Measurements from ENCODE around the gene RAF1.
"Not testable (repeated sequence)": the region's sequence is repeated elsewhere in the genome, so short reads cannot be mapped to it uniquely, and the experiment has no call there.

The RAF1 gene

GRCh38 chr3:12675115-12675810, 11.3 kb upstream of the RAF1 start:
- DNase-seq: no peak

DNA sequence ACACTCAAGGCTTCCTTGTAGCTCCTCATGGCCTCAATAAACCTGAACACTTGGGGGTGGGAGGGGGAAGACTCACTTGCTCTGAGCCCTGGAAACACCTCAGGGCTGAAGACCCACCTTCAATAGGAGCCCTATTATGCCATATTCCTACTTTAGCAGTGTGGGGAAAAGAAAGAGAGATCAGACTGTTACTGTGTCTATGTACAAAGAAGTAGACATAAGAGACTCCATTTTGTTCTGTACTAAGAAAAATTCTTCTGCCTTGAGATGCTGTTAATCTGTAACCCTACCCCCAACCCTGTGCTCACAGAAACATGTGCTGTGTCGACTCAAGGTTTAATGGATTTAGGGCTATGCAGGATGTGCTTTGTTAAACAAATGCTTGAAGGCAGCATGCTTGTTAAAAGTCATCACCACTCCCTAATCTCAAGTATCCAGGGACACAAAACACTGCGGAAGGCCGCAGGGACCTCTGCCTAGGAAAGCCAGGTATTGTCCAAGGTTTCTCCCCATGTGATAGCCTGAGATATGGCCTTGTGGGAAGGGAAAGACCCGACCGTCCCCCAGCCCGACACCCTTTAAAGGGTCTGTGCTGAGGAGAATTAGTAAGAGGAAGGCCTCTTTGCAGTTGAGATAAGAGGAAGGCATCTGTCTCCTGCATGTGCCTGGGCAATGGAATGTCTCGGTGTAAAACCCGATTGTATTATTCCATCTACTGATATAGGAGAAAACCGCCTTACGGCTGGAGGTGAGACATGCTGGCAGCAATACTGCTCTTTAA, 10.2 kb upstream of the RAF1 start:
- not testable (repeated sequence) for DNase-seq

- no peak for DNase-seq
Measured at GRCh38 chr3:12671120-12671450, 7.2 kb upstream of the RAF1 start.

- DNase-seq: no peak
Measured at GRCh38 chr3:12670365-12671119, 6.6 kb upstream of the RAF1 start.

DNA sequence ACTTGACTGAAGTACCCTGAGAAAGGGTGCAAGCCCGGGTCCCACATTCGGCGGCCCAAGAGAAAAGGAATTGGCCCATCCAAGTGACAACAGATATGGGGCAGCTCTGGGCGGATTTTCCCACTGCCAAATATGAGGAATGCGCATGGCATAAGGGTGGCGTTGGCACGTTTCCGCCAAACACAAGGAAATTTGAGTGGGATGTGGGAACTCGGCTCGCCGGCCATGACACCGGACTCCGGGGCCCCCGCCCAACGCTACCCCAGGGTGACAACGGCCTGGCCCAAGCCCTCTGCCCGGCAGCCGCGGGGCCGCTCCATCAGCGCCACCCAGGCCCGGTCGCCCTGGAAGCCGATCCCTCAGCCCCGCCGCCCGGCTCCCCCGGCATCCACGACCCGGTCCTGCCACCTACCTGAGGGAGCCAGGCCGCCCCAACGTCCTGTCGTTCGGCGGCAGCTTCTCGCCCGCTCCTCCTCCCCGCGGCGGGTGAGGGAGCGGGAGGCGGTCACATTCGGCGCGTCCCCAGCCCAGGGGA, 449 bp downstream of the RAF1 start:
- peak; percentile 30 to 74 (median 58) for DNase-seq

DNA sequence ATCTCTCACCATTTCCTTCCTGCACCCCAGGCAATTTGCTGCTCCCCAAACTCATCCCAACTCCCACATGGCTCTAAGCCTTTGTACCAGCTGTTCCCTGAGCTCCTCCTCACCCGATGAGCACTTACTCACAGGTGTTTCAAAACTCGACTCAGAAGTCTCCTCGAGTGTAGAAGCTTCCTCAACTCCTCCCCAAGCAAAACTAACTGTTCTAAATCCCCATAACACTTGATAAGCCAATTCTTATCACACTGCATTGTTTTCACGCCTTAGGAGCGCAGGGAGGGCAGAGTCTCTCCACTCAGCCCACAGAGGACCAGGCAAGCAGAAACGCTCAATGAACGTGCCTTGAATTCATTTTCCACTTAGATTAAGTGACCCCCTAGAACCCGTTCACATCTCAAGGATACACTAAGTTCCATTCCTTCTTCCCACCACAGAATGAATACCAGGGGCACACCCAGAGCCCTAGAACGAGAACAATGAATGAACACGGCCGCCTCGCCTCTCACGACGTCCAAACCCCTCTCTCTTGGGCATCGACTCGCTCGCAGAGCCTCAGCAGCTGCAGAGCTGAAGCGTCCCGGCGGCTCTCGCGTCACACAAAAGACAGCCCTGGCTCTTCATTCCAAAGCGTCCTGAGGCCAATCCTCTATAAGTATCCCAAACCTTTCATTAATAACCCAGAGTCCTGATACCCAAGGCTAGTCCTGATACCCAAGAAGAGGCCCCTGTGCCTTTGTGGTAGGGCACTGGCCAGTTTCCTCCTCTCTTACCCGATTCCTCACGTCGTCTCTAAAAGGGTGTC, 1.1 kb downstream of the RAF1 start:
- DNase-seq: peak; percentile 48 to 75 (median 64)

DNA sequence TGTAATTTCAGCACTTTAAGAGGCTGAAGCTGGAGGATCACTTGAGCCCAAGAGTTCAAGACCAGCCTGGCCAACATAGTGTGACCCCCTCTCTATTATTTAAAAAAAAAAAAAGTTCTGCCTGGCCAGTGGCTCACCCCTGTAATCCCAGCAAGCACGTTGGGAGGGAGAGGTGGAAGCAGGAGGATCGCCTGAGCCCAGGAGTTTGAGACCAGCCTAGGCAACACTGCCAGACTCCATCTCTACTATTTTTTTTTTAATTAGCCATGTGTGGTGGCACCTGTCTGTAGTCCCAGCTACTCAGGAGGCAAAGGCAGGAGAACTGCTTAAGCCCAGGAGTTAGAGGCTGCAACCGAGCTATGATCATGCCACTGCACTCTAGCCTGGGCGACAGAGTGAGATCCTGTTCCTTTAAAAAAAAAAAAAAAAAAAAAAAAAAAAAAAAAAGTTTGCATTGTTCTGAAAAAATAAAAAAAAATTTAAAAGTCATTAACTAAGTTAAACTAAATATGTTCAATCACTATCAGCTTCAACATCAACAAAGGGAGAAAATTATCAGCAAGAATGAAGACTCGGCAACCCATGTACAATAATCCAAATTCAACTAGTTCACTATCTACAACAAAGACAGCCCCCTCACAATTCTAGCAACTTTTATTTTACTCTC, 1.9 kb downstream of the RAF1 start:
- DNase-seq: no peak

DNA sequence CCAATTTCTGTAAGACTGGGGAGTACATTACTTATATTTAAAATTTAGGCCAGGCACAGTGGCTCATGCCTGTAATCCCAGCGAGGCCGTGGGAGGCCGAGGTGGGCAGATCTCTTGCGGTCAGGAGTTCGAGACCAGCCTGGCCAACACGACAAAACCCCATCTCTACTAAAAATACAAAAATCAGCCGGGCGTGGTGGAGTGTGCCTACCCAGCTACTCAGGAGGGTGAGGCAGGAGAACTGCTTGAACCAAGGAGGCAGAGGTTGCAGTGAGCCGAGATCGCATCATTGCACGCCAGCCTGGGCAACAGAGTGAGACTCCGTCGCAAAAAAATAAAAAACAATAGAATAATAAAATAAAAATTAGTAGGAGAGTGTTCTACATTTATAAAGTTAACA, 2.5 kb downstream of the RAF1 start:
- DNase-seq: not testable (repeated sequence)

- DNase-seq: no peak
Measured at GRCh38 chr3:12660196-12660595, 3.7 kb downstream of the RAF1 start.

DNA sequence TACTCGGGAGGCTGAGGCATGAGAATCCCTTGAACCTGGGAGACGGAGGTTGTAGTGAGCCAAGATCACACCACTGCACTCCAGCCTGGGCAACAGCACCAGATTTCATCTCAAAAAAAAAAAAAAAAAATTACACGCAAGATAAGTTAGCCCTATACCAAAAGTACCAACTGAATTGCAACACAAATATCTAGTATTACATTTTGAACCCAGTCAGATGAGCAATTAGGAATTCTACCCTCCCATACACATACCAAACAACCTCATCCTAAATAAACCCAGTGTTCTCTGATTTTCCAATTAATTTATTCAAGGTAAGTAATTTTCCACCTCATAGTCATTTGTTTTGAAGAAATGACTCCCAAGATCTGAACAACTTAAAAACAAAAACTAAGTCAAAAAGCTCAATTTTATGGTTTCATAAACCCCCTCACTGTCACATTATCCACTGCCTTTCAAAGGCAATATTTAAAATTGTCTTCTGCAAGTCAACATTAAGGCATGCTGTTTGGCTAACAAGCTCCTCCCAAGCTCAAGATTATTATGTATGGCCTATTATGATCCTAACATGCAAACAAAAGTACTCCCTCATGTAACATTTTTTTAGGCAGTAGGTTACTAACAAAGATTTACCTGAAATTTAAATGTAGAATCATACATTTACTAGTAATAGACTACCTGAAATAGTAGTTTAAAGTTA, 4.5 kb downstream of the RAF1 start:
- DNase-seq: no peak

DNA sequence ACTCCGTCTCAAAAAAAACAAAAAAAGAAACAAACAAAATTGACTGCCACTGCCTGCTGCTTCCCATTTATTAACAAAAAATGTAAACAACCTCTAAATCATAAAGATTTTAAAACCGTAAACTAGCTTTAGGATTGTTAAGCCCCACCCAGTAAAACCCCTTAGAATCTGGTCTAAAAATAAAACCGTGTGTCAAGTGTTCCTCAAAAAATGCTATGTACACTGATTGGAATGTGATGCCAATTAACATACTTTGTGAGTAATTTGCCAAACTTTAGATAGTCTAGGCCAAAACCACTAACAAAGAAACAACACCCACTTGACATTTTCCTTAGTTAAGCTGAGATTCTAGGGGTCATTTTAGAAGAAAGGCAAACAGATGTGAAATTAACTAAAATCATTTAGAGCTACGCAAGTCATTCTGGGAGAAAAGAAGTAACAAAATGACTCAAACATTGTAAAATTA, 5.3 kb downstream of the RAF1 start:
- DNase-seq: no peak

DNA sequence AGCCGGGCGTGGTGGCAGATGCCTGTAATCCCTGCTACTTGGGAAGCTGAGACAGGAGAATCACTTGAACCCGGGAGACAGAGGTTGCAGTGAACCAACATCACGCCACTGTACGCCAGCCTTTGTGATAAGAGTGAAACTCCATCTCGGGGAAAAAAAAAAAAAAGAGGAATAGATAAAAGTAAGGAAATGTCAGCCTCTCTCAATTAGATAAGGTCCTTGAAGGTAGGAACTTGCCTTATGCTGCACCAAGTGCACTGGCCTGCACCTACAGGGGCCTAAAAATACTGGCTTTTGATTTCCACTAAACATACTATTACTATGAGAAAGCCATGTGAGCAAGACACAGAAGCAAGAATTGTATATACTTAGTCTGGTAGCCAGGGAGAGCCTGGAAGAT, 7.1 kb downstream of the RAF1 start:
- DNase-seq: no peak

- DNase-seq: no peak
Measured at GRCh38 chr3:12656193-12656592, 7.7 kb downstream of the RAF1 start.

DNA sequence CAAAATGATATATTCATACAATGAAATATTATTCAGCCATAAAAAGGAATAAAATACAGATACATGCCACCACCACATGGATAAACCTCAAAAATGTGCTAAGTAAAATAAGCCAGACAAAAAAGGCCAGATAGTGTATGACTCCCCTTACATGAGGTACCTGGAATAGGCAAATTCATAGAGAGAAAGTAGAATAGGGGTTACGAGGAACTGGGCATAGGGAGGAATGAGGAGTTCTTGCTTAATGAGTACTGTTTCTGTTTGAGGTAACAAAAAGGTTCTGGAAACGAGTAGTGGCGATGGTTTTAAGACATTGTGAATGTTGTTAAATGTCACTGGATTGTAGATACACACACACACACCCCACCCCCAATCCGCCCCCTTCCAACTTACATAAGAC, 8.2 kb downstream of the RAF1 start:
- DNase-seq: no peak

- DNase-seq: no peak
Measured at GRCh38 chr3:12653747-12654146, 10.2 kb downstream of the RAF1 start.

DNA sequence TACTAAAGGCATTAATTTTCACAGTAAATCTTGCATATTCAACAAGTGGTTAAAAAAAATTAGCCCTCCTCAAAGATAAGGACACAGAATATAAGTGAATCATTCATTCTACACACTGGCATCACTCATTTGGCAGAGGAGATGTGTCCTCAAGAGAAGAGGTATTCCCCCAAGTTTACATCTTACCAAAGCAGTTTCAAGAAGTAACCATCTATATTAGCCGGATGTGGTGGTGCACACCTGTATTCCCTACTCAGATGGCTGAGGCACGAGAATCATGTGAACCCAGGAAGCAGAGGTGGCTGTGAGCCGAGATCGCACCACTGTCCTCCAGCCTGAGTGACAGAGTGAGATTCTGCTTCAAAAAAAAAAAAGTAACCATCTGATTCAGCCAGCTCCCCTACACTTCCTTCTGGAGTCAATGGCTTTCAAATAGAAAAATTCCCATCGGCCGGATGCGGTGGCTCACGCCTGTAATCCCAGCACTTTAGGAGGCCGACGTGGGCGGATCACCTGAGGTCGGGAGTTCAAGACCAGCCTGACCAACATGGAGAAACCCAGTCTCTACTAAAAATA, 15.4 kb downstream of the RAF1 start:
- DNase-seq: peak in 1 of 4 experiments; percentile 16

DNA sequence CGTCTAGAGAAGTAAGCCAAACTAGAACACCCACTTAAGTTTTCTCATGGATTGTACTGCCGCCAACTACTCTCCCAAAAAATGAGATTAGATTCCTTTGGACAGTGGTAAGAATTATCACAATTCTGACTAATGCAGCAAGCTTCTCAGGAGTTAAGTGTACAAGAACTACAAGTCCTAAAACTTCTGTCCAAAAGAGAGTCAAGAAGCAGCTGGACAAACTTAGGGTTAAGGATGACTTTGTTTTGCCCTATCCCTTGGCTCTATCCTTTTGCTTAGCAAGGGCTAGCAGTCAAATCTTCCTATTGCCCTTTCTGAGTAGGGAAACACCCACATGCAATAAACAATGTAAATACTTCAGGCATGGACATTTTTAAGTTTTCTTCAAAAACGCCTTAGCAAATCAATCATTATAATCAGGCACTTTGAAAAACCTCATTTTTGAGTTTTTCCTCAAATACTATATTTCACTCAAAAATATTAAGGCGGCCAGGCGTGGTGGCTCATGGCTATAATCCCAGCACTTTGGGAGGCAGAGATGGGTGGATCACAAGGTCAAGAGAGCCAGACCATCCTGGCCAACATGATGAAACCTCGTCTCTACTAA, 19.5 kb downstream of the RAF1 start:
- DNase-seq: no peak

DNA sequence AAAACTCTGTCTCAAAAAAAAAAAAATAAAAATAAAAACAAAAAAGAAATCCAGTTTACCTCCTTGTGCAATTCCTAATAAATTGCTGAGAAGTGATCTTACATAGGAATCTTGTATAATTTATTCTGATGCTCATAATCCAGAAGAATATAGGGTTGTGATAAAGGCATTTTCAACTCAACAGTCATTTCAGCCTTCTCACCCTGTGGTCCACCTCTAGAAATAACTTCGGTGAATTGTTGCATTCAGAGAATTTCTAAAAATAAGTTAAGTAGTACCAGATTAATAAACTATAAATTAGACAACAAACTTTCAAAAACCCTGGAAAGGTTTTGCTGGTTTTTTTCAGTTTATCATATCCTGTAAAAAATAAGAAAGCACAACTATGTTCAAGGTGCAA, 20.2 kb downstream of the RAF1 start:
- DNase-seq: no peak

DNA sequence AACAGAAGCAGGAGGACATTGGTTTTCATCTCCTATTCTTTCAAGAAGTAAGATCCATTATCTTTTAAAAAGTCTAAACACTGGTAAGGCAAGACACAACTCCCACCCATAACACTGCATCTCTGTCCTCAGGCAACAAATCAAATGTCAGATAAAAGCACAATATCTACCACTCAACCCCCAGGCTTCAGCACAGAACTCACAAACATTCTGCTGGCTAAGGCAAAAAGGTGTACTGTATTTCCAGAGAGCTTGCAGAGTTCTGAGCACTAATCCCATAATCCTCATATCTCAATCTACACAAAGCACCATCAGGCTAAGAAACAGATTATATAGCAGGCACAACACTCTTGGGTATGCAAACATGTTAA, 20.9 kb downstream of the RAF1 start:
- DNase-seq: no peak

GRCh38 chr3:12640853-12641252, 23.1 kb downstream of the RAF1 start:
- not testable (repeated sequence) for DNase-seq

All from suppressor macrophage (primary cell).